Activated CD4-positive, alpha-beta T cell treated with anti-CD3 and anti-CD28 coated beads for 24 hours (primary cell): ENCODE results near the gene CACNA1C.
"Not testable (repeated sequence)": the region's sequence is repeated elsewhere in the genome, so short reads cannot be mapped to it uniquely, and the experiment has no call there.

Experiments
- DNase-seq, 2 donors: peaks; one replicate each; pipeline ENCODE4 v3.0.0-alpha.2; 2020; ENCODE audit warnings: low read depth in 2 of 2

Gene CACNA1C

DNA sequence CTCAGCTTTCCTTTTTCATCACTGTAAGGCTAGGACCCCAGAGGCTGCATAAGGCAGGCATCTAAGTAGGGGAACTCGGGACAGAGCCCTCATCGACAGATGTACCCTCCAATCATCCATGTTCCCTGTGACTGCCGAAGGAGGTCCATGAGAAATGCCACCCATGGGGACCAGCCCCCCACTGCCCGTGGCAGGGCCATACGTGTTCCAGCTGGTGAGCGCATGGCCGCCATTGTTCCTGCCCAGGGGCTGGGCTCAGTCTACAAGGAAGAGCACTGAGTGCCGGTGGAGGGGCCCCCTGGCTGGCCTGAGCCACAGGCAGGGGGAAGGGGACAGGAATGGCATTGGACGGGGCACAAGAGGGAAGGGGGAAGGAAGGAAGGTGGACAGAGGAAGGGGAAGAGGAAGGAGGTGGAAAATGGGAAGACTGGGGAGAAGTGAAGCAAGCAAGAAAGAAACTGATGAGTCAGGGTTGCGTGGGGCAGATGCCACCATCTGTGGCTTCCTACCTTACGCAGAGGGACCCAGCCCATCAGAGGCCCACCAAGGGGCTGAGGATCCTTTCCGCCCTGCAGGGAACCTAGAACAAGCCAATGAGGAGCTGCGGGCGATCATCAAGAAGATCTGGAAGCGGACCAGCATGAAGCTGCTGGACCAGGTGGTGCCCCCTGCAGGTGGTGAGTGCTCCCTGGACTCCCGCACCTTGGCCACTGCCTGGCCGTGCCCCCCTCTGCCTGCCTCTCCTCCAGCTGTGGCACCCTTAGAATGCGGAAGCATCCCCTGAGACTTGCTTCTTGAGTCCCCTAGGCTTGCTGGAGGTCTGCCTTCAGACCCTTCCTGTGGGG is 621.4 kb downstream of the CACNA1C start:
- DNase-seq = no peak

DNA sequence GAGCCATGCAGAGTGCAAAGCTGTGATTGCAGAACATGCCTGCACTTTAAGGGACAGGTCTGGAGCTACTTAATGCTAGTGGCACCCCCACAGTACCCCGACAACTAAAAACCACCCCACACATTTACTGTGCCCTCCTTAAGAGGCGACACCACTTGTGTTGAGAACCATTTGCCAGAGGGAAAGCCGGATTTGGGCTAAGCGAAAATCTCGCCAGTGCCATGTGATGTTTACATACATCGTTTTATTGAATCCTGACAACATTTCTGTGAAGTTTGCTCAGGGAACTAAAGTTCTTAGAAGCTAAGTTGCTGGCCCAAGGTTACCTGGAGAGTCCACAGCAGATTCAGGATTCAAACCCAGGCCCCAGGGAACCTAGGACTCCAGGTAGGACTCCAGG is 623.0 kb downstream of the CACNA1C start:
- no peak for DNase-seq

GRCh38 chr12:2677142-2677880 is 624.5 kb downstream of the CACNA1C start:
- no peak for DNase-seq

GRCh38 chr12:2678426-2678825 is 625.6 kb downstream of the CACNA1C start:
- DNase-seq = no peak

- DNase-seq = no peak
Observed at GRCh38 chr12:2679068-2679815, 626.5 kb downstream of the CACNA1C start.

- DNase-seq = no peak
Observed at GRCh38 chr12:2679816-2680675, 627.3 kb downstream of the CACNA1C start.

GRCh38 chr12:2680676-2681039 is 627.9 kb downstream of the CACNA1C start:
- DNase-seq = no peak

DNA sequence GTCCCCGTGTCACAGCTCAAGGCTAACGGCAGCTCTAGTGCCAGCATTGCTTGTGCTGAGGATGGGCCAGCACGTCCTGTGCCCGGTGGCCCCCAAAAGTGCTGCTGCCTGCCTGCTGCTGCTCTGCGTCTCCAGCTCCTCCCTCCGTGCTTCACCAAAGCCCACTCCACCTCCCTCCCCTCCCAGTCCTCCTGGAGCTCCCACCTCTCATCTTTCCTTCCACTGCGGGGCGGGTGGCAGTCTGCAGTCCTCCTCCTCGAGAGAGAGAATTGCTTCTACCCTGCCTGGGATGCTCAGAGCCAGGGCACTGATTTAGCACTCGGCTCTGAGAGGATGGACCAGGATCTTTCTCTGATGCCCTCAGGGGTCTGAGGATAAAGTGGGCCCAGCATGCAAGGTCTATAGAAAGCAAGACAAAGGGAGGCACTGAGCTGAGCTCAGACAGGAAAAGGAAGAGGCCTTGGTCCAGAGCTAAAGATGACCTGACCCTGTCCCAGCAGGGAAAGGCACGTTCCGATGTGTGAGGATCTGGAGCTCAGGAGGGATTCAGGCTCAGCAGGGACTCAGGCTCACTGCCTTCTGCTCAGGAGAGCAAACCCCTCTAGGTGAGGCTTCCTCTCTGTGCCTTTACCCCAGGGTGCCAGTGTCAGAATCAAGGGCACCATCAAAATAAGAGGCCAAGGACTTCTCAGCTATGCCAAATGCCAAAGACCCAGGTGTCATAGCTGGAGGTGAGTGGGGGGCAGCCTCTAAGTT is 628.8 kb downstream of the CACNA1C start:
- DNase-seq = no peak

DNA sequence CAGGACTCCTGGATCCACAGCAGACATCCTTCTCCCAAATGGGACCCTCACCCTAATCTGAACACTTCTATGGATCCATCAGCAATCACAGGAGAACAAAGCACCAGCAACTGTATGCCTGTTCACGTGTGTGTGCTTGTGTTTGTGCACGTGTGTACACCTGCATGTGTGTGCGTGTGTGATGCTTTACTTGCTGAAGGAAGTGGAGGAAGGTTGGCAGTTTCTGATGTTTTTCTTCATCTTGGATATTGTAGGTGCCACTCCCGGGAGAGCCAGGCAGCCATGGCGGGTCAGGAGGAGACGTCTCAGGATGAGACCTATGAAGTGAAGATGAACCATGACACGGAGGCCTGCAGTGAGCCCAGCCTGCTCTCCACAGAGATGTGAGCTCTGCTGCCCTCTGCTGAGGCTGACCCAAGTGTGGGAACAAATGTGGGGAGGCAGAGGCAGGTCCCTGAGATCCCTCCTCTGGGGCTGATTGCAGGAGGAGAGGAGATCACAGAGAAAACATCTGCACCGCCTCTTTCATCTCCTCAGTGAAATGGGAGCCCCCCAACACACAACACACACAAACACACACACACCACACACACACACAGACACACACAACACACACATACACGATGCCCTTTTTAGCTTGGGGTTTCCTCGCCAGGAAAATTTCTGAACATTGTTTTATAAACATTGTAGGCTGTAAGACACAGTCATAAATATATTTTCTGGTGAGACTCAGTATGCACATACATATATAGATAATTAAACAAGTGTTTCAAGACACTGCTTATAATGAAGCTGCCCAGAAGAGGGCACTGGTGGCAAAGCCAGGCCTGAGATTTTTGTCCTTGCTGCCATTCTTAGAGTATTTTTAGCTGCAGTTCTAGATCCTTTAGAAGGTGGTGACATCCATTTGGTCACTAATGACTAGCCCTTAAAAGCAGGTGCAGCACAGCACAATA is 629.8 kb downstream of the CACNA1C start:
- DNase-seq = no peak

- no peak for DNase-seq
Observed at GRCh38 chr12:2683283-2684025, 630.7 kb downstream of the CACNA1C start.

- not testable (repeated sequence) for DNase-seq
Observed at GRCh38 chr12:2684026-2684325, 631.2 kb downstream of the CACNA1C start.

GRCh38 chr12:2685620-2686279 is 633.0 kb downstream of the CACNA1C start:
- DNase-seq = not testable (repeated sequence)

GRCh38 chr12:2686280-2686646 is 633.5 kb downstream of the CACNA1C start:
- no peak for DNase-seq

GRCh38 chr12:2687058-2687457 is 634.3 kb downstream of the CACNA1C start:
- DNase-seq = no peak

DNA sequence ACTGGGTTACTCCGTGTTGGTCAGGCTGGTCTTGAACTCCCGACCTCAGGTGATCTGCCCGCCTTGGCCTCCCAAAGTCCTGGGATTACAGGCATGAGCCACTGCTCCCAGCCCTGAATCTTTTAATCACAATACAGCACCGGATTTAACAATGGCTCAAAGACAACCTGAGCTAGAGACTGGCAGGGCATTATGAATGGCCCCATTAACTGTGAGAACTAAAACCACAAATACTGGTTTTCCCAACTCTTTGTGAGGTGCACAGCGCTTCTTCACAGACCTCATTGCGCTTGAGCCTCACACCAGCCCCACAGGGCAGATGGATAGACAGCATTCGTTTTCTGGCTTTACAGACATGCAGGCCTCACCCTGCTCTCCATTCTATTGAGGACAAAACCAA is 634.9 kb downstream of the CACNA1C start:
- no peak for DNase-seq

DNA sequence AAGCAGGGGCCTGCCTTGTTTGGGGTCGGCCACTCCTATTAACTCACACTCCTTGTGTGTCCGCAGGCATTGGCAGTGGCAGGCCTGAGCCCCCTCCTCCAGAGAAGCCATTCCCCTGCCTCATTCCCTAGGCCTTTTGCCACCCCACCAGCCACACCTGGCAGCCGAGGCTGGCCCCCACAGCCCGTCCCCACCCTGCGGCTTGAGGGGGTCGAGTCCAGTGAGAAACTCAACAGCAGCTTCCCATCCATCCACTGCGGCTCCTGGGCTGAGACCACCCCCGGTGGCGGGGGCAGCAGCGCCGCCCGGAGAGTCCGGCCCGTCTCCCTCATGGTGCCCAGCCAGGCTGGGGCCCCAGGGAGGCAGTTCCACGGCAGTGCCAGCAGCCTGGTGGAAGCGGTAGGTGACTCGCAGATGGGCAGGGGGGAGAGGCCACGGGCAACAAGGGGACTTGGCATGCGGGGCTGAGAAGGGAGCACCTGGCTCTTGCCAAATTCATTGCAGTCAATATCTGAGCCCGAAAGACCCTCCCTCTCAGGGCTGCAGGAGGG is 635.7 kb downstream of the CACNA1C start:
- DNase-seq = no peak

- DNase-seq = no peak
Observed at GRCh38 chr12:2689393-2689792, 636.6 kb downstream of the CACNA1C start.

DNA sequence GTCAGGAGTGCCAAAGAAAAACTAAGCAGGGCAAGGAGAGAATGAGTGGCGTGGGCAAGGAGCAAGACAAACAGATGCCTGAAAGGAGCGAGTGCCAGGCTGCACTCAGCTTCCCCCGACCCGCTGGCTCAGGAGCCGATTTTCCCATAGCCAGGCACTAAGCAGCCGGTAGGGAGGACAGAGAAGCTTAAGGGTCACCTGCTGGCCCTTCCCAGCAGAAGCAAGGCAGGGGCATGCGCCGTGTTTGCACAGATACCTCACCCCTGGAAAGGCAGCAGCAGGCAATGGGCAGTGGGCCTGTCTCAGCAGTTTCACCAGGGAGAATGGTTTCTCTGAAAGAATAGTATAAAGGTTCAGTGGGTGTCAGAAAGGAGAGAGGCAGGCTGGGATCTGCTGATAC is 637.1 kb downstream of the CACNA1C start:
- DNase-seq = no peak
